ENCODE data around the gene PTCD1.
A peak's percentile ranks its signal among the peaks of the same experiment; 100 is the strongest.

PTCD1 gene

GRCh38 chr7:99438573-99439480 is at the start of gene PTCD1, which contains the start of gene CPSF4:
Gene PTCD1, minus strand, starts transcription at chr7:99438798. Its CDS starts 3,556 bp downstream, at chr7:99435242.
Gene CPSF4, plus strand, starts transcription at chr7:99438943. Its CDS starts 140 bp downstream, at chr7:99439083.
- peak; percentile 75 for DNase-seq (ENCODE audit: low read depth, low spot score)

- no peak for DNase-seq (ENCODE audit: low read depth, low spot score)
Measured at GRCh38 chr7:99485094-99485493, 46.5 kb upstream of the PTCD1 start.

GRCh38 chr7:99478464-99479440 is 40.2 kb upstream of the PTCD1 start:
- DNase-seq (ENCODE audit: low read depth, low spot score) = no peak

- no peak for DNase-seq (ENCODE audit: low read depth, low spot score)
Measured at GRCh38 chr7:99476107-99476506, 37.5 kb upstream of the PTCD1 start.

- no peak for DNase-seq (ENCODE audit: low read depth, low spot score)
Measured at GRCh38 chr7:99473315-99473596, 34.7 kb upstream of the PTCD1 start.

GRCh38 chr7:99472561-99473314 is 34.1 kb upstream of the PTCD1 start, which contains the start of gene ZNF789:
Gene ZNF789, plus strand, starts transcription at chr7:99472890. Its CDS starts 3,567 bp downstream, at chr7:99476457.
- peak; percentile 95 for DNase-seq (ENCODE audit: low read depth, low spot score)

- DNase-seq (ENCODE audit: low read depth, low spot score) = no peak
Measured at GRCh38 chr7:99469381-99470065, 30.9 kb upstream of the PTCD1 start.

GRCh38 chr7:99468336-99468918 is 29.8 kb upstream of the PTCD1 start:
- no peak for DNase-seq (ENCODE audit: low read depth, low spot score)

- DNase-seq (ENCODE audit: low read depth, low spot score) = no peak
Measured at GRCh38 chr7:99465421-99465768, 26.8 kb upstream of the PTCD1 start.

- no peak for DNase-seq (ENCODE audit: low read depth, low spot score)
Measured at GRCh38 chr7:99461221-99461620, 22.6 kb upstream of the PTCD1 start.

- no peak for DNase-seq (ENCODE audit: low read depth, low spot score)
Measured at GRCh38 chr7:99460651-99461050, 22.1 kb upstream of the PTCD1 start.

- no peak for DNase-seq (ENCODE audit: low read depth, low spot score)
Measured at GRCh38 chr7:99459087-99459486, 20.5 kb upstream of the PTCD1 start.

GRCh38 chr7:99457650-99458493 is 19.3 kb upstream of the PTCD1 start:
- DNase-seq (ENCODE audit: low read depth, low spot score) = no peak

GRCh38 chr7:99457050-99457649 is 18.6 kb upstream of the PTCD1 start:
- no peak for DNase-seq (ENCODE audit: low read depth, low spot score)

- DNase-seq (ENCODE audit: low read depth, low spot score) = no peak
Measured at GRCh38 chr7:99456288-99456687, 17.7 kb upstream of the PTCD1 start.

- no peak for DNase-seq (ENCODE audit: low read depth, low spot score)
Measured at GRCh38 chr7:99455874-99456273, 17.3 kb upstream of the PTCD1 start.

GRCh38 chr7:99453105-99453504 is 14.5 kb upstream of the PTCD1 start:
- DNase-seq (ENCODE audit: low read depth, low spot score) = no peak

- DNase-seq (ENCODE audit: low read depth, low spot score) = no peak
Measured at GRCh38 chr7:99452541-99452940, 13.9 kb upstream of the PTCD1 start.

GRCh38 chr7:99451936-99452335 is 13.3 kb upstream of the PTCD1 start:
- no peak for DNase-seq (ENCODE audit: low read depth, low spot score)

Measured in activated CD4-positive, CD25-positive, alpha-beta regulatory T cell treated with anti-CD3 and anti-CD28 coated beads, Interleukin-2, amount 50 U/mL, for 16 hours (primary cell).